ENCODE results near the gene ZFHX2. TPM values are rescaled to one million over a fixed set of nuclear protein-coding genes. Genes with fewer than 3 reads are reported as not detected.
A peak's percentile ranks its signal among the peaks of the same experiment; 100 is the strongest.

Gene ZFHX2
- total and polyA plus RNA-seq, 2 of the 13 experiments (the other 11 are each of a cell fraction or from before 2014, with no cell fraction given): 0.17 to 0.44 TPM

GRCh38 chr14:23551266-23552028 is at the start of gene ZFHX2 (continued):
- TF ChIP-seq PRDM15 (CRISPR knock-in tag; IDR thresholded peaks at IDR 0.05) (0 out of 2 replicates have a peak, but pooled peaks have one; percentile 23), ZNF550 (CRISPR knock-in tag; IDR thresholded peaks at IDR 0.05; ENCODE audit: borderline replicate concordance) (peak; percentile 70; the same call in 1 of the 2 replicates), TEAD2 (CRISPR knock-in tag; IDR thresholded peaks at IDR 0.05) (no peak), ZSCAN31 (CRISPR knock-in tag; IDR thresholded peaks at IDR 0.05; ENCODE audit: low read depth) (peak; percentile 88), CBX1 (IDR thresholded peaks at IDR 0.05; ENCODE audit: low read depth) (peak; percentile 56), REL (CRISPR knock-in tag; conservative IDR thresholded peaks at IDR 0.05) (peak; percentile 84), ZSCAN20 (CRISPR knock-in tag; IDR thresholded peaks at IDR 0.05; ENCODE audit: borderline replicate concordance) (no peak), TEAD3 (CRISPR knock-in tag; optimal IDR thresholded peaks at IDR 0.05; ENCODE audit: borderline replicate concordance) (no peak), DRAP1 (CRISPR knock-in tag; IDR thresholded peaks at IDR 0.05) (0 out of 2 replicates have a peak, but pooled peaks have one; percentile 66), ZFP90 (CRISPR knock-in tag; IDR thresholded peaks at IDR 0.05; ENCODE audit: borderline replicate concordance) (peak; percentile 90; the same call in 1 of the 2 replicates), ZNF766 (CRISPR knock-in tag; IDR thresholded peaks at IDR 0.05; ENCODE audit: borderline replicate concordance) (peak; percentile 69; the same call in 1 of the 2 replicates), HNRNPUL1 (IDR thresholded peaks at IDR 0.05; ENCODE audit: low read depth, low read length) (no peak), ZNF7 (CRISPR knock-in tag; IDR thresholded peaks at IDR 0.05) (no peak; the same call in 1 of the 2 replicates), ZNF569 (CRISPR knock-in tag; IDR thresholded peaks at IDR 0.05; ENCODE audit: borderline replicate concordance) (no peak), ZNF264 (CRISPR knock-in tag; IDR thresholded peaks at IDR 0.05) (0 out of 2 replicates have a peak, but pooled peaks have one; percentile 65), POGK (CRISPR knock-in tag; conservative IDR thresholded peaks at IDR 0.05) (peak; percentile 91), TRIM24 (CRISPR knock-in tag; IDR thresholded peaks at IDR 0.05) (no peak), TCF7 (IDR thresholded peaks at IDR 0.05; ENCODE audit: low read depth) (no peak), ZNF850 (CRISPR knock-in tag; conservative IDR thresholded peaks at IDR 0.05) (0 out of 2 replicates have a peak, but pooled peaks have one; percentile 27), KLF15 (CRISPR knock-in tag; IDR thresholded peaks at IDR 0.05; ENCODE audit: borderline replicate concordance) (no peak), XBP1 (CRISPR knock-in tag; IDR thresholded peaks at IDR 0.05) (no peak), PCBP1 (IDR thresholded peaks at IDR 0.05; ENCODE audit: borderline replicate concordance, low read depth, low read length) (peak; percentile 98), ZNF484 (CRISPR knock-in tag; IDR thresholded peaks at IDR 0.05; ENCODE audit: borderline replicate concordance, low read depth) (no peak)

Data from HepG2 (cell line).